Naive thymus-derived CD8-positive, alpha-beta T cell (primary cell): ENCODE measurements around the gene S100A4. TPM values are rescaled to one million over a fixed set of nuclear protein-coding genes. Genes with fewer than 3 reads are reported as not detected.
"Not testable (repeated sequence)": the region's sequence is repeated elsewhere in the genome, so short reads cannot be mapped to it uniquely, and the experiment has no call there.

Experiments
- ATAC-seq, 2 donors: fragments of 150-1000 bp; cut with Tn5 transposase in 1 of 2; sonication (Bioruptor Pico), chemical (Tn5 transposase) in 1 of 2; 1 replicate in 1 of 2; 2 replicates in 1 of 2; pipeline ENCODE4 v1.10.0; 2021; ENCODE audit warnings: mild to moderate bottlenecking in 2 of 2, moderate library complexity in 2 of 2
- POLR2A ChIA-PET: fragments of 350-600 bp; sonication (Branson Sonifier 250); formaldehyde crosslinking; loops from one replicate; lab custom pipeline; 2021; ENCODE audit warnings: antibody characterized with exemption; lab: Charles Lee
- DNase-seq, 10 donors: peaks; one replicate each; pipeline versions ENCODE4 v3.0.0 to v3.0.0-alpha.2; 2020 to 2022
- H3K27ac Mint-ChIP-seq, 10 donors: one replicate each; pipeline ENCODE4 v1.8.0; 2020 to 2022; ENCODE audit warnings: mild to moderate bottlenecking in 10 of 10, mixed read lengths in 10 of 10, moderate library complexity in 4 of 10, inconsistent platforms in 1 of 10
- H3K27me3 Mint-ChIP-seq, 5 donors: one replicate each; pipeline ENCODE4 v1.8.0; 2021 to 2022; ENCODE audit warnings: mixed read lengths in 5 of 5
- H3K36me3 Mint-ChIP-seq, 3 donors: one replicate each; pipeline ENCODE4 v1.8.0; 2020 to 2022; ENCODE audit warnings: mixed read lengths in 3 of 3, mild to moderate bottlenecking in 2 of 3, inconsistent platforms in 1 of 3
- H3K4me1 Mint-ChIP-seq, 4 donors: one replicate each; pipeline ENCODE4 v1.8.0; 2021 to 2022; ENCODE audit warnings: mixed read lengths in 4 of 4
- H3K4me3 Mint-ChIP-seq, 10 donors: one replicate each; pipeline ENCODE4 v1.8.0; 2020 to 2022; ENCODE audit warnings: mild to moderate bottlenecking in 10 of 10, mixed read lengths in 10 of 10, moderate library complexity in 6 of 10, inconsistent platforms in 1 of 10
- H3K9me3 Mint-ChIP-seq, 9 donors: one replicate each; pipeline ENCODE4 v1.8.0; 2020 to 2022; ENCODE audit warnings: mixed read lengths in 9 of 9, mild to moderate bottlenecking in 3 of 9, inconsistent platforms in 1 of 9, moderate library complexity in 1 of 9
- polyA plus RNA-seq, 3 donors: library from polyadenylated mRNA; unstranded; fragments of 300-500 nt; fragmentation: Illumina TruSeq; gene quantifications; one replicate each; pipeline ENCODE4 v1.2.3, GENCODE V29; 2021
- total RNA-seq, 8 experiments: library from RNA in 2 of 8; stranded (reverse) in 2 of 8; gene quantifications; one replicate each; pipeline ENCODE4 v1.2.3 and lab custom pipeline; 2021 to 2026

S100A4 gene
- total and polyA plus RNA-seq, 5 experiments from 2014 or later, result 115 to 1,131 (median 421) TPM

DNA sequence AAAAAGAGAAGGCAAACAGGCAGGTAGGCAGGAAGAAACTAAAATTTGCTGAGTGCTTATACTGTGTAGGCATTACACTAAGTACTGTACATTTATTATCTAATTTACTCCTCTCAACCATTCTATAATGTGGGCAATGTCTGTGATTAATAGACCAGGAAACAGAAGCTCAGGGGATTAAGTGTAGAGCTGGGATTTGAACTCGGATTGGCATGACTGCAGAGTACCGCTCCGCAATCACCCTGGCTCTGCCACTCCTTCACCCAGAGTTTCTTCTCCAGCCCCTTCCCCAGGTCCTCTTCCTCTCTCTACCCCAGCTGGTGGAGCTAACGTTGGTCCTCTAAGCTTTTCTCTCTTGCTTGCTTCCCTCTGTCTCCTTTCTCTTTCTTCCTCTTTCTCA, 31.5 kb upstream of the S100A4 start:
- no peak overlapping the region for H3K27ac Mint-ChIP-seq
- peaks cover 7 to 33% (median 12%) of the 10 kb centered on the region in 5 donors for H3K27me3 Mint-ChIP-seq

DNA sequence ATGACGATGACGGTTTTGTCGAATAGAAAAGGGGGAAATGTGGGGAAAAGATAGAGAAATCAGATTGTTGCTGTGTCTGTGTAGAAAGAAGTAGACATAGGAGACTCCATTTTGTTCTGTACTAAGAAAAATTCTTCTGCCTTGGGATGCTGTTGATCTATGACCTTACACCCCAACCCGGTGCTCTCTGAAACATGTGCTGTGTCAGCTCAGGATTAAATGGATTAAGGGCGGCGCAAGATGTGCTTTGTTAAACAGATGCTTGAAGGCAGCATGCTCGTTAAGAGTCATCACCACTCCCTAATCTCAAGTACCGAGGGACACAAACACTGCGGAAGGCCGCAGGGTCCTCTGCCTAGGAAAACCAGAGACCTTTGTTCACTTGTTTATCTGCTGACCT, 29.9 kb upstream of the S100A4 start:
- H3K9me3 Mint-ChIP-seq, H3K36me3 Mint-ChIP-seq, ATAC-seq, H3K4me1 Mint-ChIP-seq, H3K4me3 Mint-ChIP-seq, DNase-seq: not testable (repeated sequence)
- H3K27ac Mint-ChIP-seq, result peak overlapping the region in 1 of 10 donors; percentile 44
- H3K27me3 Mint-ChIP-seq, result peaks cover 7 to 33% (median 15%) of the 10 kb centered on the region in 5 donors
- POLR2A ChIA-PET, result interaction anchor here (0.6 kb wide), 1 partner anchor 13 kb away, joined by 3 read pairs; no protein-coding TSS in a partner anchor

More for the DNA sequence above, 31.5 kb upstream of the S100A4 start:
- Mint-ChIP-seq H3K4me1 (peaks cover 0 to 8% (median 2%) of the 10 kb centered on the region in 4 donors), H3K9me3 (no peaks in the 10 kb centered on the region), H3K4me3 (no peak overlapping the region), H3K36me3 (no peaks in the 10 kb centered on the region)
- POLR2A ChIA-PET, result no interaction called here
- DNase-seq, result no peak
- no peak for ATAC-seq

DNA sequence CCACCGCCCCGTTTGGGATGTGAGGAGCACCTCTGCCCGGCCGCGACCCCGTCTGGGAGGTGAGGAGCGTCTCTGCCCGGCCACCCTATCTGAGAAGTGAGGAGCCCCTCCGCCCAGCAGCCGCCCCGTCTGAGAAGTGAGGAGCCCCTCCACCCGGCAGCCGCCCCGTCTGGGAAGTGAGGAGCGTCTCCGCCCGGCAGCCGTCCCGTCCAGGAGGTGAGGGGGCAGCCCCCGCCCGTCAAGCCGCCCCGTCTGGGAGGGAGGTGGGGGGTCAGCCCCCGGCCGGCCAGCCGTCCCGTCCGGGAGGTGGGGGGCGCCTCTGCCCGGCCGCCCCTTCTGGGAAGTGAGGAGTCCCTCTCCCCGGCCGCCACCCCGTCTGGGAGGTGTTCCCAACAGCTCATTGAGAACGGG, 29.5 kb upstream of the S100A4 start:
- ATAC-seq, H3K9me3 Mint-ChIP-seq, H3K4me1 Mint-ChIP-seq, POLR2A ChIA-PET, DNase-seq, H3K36me3 Mint-ChIP-seq, H3K4me3 Mint-ChIP-seq: not testable (repeated sequence)
- Mint-ChIP-seq H3K27ac (peak overlapping the region in 1 of 10 donors; percentile 44), H3K27me3 (peaks cover 7 to 33% (median 15%) of the 10 kb centered on the region in 5 donors)

DNA sequence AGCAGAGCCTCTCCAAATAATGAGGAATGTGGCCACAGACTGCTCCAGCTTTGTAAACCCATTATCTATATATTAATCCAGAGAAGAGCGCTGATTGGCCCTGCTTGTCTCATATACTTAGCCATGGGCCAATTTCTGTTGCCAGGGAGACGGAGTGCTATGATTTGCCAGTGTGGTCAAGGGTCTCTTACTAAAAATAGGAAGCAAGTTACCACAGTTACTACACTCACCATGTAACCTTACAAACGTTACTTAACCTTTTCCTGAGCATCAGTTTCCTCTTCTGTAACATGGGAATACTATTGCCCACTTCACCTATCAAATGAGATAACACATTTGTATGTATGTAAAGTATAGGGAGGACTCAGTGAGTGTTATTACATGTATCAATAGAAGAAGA, 27.7 kb upstream of the S100A4 start:
- ATAC-seq (no peak), DNase-seq (no peak)
- Mint-ChIP-seq H3K27me3 (peaks cover 7 to 25% (median 11%) of the 10 kb centered on the region in 5 donors), H3K27ac (no peak overlapping the region), H3K9me3 (no peaks in the 10 kb centered on the region), H3K4me3 (no peak overlapping the region), H3K36me3 (no peaks in the 10 kb centered on the region), H3K4me1 (peaks cover 6 to 13% (median 7%) of the 10 kb centered on the region in 4 donors)
- POLR2A ChIA-PET, result interaction anchor here (5.8 kb wide), 1 partner anchor 37 kb away, joined by 44 read pairs; the partner anchor contains the start of gene S100A6

DNA sequence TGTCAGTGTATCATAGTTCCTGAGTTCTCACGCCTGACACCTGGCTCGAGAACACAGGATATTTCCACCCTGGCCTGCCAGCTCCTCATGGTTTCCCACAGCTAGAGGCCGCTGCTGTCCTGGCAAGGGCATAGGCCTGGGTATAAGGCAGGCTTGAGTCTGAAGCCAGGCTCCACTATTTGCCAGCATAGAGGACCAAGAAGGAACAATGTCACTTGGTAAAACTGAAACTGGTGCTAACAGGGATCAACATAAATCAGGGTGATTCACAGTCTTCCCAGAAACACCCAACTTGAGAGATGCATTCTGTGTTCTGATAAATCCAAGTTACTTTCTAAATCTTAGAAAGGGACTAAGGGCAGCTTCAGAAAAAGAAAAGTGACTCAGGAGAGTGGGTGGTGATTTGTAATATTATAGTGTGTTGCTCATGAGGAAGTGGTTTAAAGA, 27.0 kb upstream of the S100A4 start:
- Mint-ChIP-seq H3K27me3 (peaks cover 2 to 18% (median 4%) of the 10 kb centered on the region in 5 donors), H3K9me3 (no peaks in the 10 kb centered on the region), H3K4me3 (no peak overlapping the region), H3K36me3 (no peaks in the 10 kb centered on the region), H3K4me1 (peaks cover 10 to 20% (median 13%) of the 10 kb centered on the region in 4 donors), H3K27ac (peak overlapping the region in 2 of 10 donors; percentile 9 to 10)
- DNase-seq (peak in 9 of 10 donors; percentile 25 to 77 (median 39)), ATAC-seq (peak; percentile 82 to 87)
- POLR2A ChIA-PET, result interaction anchor here (1.8 to 5.8 kb wide), 2 partner anchors 36 to 40 kb away, joined by 8 to 44 read pairs; partner anchors contain the start of gene S100A6

DNA sequence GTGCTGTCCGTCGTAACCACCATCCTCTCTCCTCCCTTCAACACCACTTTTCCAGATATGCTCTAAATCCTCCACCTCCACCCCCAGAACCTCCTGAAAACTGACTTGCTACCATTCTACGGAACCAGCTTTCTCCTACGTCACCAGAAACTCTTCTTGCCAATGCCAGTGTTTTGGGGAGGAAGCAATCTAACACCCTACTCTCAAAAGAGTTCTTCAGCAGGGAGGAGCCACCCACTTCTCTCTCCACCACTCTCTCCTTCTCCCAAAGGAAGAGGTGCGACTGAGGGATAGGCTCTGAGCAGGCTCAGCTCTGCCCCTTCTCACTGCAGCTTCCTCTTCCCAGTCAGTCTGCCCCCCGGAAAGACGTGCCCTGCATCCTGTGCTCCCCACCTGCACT, 26.1 kb upstream of the S100A4 start:
- ATAC-seq (no peak), DNase-seq (no peak)
- Mint-ChIP-seq H3K36me3 (no peaks in the 10 kb centered on the region), H3K4me3 (no peak overlapping the region), H3K9me3 (no peaks in the 10 kb centered on the region), H3K4me1 (peaks cover 11 to 27% (median 19%) of the 10 kb centered on the region in 4 donors), H3K27me3 (peaks cover 0 to 12% (median 4%) of the 10 kb centered on the region in 5 donors), H3K27ac (peak overlapping the region in 2 of 10 donors; percentile 25 to 29)
- POLR2A ChIA-PET, result interaction anchor here (1.8 to 5.8 kb wide), 2 partner anchors 36 to 39 kb away, joined by 8 to 44 read pairs; partner anchors contain the start of gene S100A6

DNA sequence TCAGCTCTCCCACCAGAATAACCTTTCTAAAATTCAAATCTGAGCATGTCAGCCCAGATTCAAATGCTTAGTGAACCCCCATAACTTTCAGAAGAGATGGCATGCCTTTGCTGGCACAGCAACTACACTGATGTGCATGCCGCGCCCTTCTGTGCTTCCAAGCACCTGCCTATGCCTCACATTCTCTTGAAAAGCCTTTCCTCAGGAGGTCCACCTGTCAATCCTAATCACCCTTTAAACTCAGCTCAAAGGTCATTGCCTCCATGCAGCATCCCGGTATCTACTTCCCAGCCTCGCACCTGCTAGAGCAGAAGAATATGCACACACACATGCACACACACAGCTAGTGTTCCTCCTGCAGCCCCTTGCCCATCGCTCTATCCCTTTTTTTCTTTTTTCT, 25.3 kb upstream of the S100A4 start:
- Mint-ChIP-seq H3K27ac (peak overlapping the region in 1 of 10 donors; percentile 20), H3K4me1 (peaks cover 14 to 34% (median 27%) of the 10 kb centered on the region in 4 donors), H3K4me3 (no peak overlapping the region), H3K36me3 (no peaks in the 10 kb centered on the region), H3K27me3 (peaks cover 0 to 12% (median 3%) of the 10 kb centered on the region in 5 donors), H3K9me3 (no peaks in the 10 kb centered on the region)
- ATAC-seq (no peak), DNase-seq (no peak)
- POLR2A ChIA-PET, result interaction anchor here (1.0 to 5.8 kb wide), 2 partner anchors 11 to 35 kb away, joined by 4 to 44 read pairs; partner anchors contain the start of gene S100A6

DNA sequence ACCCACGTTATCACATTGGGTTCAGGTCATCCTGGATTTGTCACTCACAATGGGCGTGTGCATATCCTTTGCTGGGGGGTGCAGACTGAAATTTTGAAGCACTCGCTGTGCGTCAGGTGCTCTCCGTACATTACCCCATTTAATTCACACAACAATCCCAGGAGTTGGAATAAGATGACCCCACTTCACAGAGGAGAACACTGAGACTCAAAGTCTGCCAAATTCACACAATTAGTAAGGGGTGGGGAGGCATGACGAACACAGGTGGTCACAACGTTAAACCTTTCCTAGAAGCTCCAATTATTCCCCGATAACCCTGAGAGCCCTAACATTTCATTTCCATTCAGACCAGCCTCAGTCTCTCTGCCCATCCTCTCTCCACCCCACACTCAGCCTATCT, 23.9 kb upstream of the S100A4 start:
- no peak for ATAC-seq

DNA sequence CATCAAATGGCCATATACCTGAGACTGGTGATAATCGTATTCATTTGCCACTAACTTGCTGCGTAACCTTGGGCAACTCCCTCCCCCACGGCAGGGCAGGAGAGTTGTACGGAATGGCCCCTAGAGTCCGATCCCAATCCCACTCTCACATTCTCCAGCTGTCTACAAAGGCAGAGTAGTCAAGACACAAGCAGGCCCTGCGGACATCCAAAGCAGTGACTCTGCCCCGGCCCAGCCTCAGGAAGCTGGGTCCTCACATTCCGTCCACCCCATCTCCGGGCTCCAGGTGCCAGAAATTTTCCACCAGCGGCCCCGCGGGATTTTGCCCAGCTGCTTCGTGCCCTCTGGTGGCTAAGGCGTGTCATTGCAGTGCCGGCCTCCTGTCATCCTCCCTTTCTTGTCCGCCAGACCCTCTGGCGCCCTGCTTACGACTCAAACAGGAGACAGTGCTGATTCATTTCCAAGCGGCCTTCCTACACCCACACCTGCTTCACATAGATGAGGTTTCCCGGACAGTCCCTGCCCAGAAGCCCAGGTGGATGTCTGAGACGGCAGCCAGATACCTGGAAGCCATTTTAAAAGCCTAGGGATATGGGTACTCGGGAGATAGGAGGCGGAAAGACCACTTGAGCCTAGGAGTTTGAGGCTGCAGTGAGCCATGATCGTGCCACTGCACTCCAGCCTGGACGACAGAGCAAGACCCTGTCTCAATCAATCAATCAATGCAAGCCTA, 22.9 kb upstream of the S100A4 start:
- no peaks in the 10 kb centered on the region for H3K9me3 Mint-ChIP-seq
- POLR2A ChIA-PET, result interaction anchor here (1.1 to 5.8 kb wide), 6 partner anchors 22 to 58 kb away, joined by 3 to 44 read pairs (median 10); partner anchors contain the start of genes S100A4 and S100A6
- DNase-seq (peak; percentile 63 to 87 (median 75)), ATAC-seq (peak; percentile 62 to 64)
- peaks cover 16 to 41% (median 30%) of the 10 kb centered on the region in 4 donors for H3K4me1 Mint-ChIP-seq
- H3K4me3 Mint-ChIP-seq, result peak overlapping the region; percentile 39 to 76 (median 66)
- peak overlapping the region in 9 of 10 donors; percentile 7 to 91 (median 77) for H3K27ac Mint-ChIP-seq
- H3K27me3 Mint-ChIP-seq, result peaks cover 0 to 12% (median 3%) of the 10 kb centered on the region in 5 donors
- H3K36me3 Mint-ChIP-seq, result no peaks in the 10 kb centered on the region

More for the DNA sequence above, 23.9 kb upstream of the S100A4 start:
- Mint-ChIP-seq H3K27ac (no peak overlapping the region), H3K9me3 (no peaks in the 10 kb centered on the region), H3K4me3 (peak overlapping the region in 2 of 10 donors; percentile 12 to 50), H3K36me3 (no peaks in the 10 kb centered on the region), H3K4me1 (peaks cover 16 to 41% (median 30%) of the 10 kb centered on the region in 4 donors), H3K27me3 (peaks cover 0 to 12% (median 3%) of the 10 kb centered on the region in 5 donors)
- POLR2A ChIA-PET, result interaction anchor here (1.4 to 5.8 kb wide), 5 partner anchors 25 to 67 kb away, joined by 5 to 44 read pairs (median 13); partner anchors contain the start of genes S100A4 and S100A6
- no peak for DNase-seq

DNA sequence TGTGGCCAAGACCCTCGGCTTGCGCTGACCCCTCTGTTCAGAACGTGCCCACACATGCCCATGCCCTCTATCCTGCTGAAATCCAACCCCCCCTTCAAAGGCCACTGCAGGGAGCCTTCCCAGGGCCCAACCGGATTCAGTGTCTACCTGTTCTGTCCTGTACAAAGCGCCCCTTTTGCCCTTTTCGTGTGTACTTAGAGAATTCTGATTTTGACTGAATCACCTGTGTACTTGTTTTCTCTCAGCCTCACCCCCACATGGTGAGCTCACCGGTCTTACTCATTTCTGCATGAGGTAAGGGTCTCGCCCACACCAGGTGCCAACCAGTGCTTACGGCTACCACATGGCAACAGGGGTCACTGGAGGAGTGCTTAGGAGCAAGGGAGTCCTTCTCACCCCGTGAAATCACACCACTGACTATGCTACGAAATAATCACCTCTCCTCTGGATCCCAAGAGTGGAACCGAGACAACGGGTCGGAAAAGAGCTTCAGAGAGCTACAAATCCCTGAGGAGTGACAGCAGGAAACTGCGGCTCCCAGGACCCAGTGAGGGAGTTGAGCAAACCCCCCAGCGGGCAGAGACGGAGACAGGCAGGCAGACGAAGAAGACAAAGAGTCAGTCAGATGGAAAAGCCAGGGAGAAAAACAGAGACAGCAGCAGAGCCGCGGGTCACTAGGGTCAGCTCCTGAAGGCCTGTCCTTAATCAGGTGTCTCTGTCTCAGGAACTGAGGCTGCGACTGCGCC, 22.2 kb upstream of the S100A4 start:
- H3K27me3 Mint-ChIP-seq, result peaks cover 0 to 12% (median 3%) of the 10 kb centered on the region in 5 donors
- peak overlapping the region in 5 of 10 donors; percentile 7 to 77 (median 60) for H3K27ac Mint-ChIP-seq
- H3K36me3 Mint-ChIP-seq, result no peaks in the 10 kb centered on the region
- H3K4me1 Mint-ChIP-seq, result peaks cover 16 to 37% (median 30%) of the 10 kb centered on the region in 4 donors
- POLR2A ChIA-PET, result interaction anchor here (1.1 to 5.8 kb wide), 6 partner anchors 21 to 57 kb away, joined by 3 to 44 read pairs (median 10); partner anchors contain the start of genes S100A4 and S100A6
- no peaks in the 10 kb centered on the region for H3K9me3 Mint-ChIP-seq
- DNase-seq (no peak), ATAC-seq (no peak)
- peak overlapping the region in 3 of 10 donors; percentile 14 to 48 (median 30) for H3K4me3 Mint-ChIP-seq

DNA sequence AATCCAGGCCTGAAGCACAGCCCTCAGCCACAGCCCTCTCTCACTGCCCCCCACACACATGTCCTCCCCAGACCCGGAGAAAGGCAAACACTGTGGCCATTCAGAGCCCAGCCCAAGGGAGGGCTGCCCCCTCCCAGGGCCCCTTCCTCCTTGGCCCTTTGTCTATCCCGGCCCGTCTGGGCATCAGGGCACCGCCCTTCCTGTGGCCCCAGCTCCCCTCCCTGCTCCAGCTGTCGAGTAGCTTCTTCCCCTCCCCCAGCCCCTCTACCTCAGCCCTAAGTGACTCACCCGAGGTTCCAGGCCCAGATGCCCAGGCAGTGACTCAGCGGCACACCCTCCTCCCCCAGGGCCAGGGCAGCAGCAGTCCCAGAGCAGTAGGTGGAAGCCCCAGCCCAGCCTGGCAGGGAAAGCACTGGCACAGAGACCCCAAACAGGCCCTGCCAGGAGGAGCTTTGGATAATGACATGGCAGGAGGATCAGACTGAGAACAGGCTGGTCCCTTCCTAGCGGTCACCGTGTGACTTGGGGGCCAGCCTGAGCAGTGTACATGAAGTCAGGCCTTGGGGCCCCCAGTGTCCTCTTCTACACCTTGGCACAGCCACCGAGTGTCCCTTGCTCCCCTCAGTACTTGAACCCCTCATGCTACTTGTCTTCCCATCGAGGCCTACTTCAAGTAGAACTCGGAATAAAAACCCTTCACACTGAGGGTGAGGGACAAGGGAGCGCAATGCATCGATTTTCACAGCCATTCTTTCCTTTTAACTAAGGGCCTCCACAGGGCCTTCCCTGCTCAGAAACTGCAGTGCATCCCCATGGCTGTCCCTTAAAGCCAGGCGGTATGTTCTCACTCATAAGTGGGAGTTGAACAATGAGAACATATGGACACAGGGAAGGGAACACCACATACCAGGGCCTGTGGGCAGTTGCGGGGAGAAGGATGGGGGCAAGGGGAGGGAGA, 21.1 kb upstream of the S100A4 start:
- ATAC-seq, result peak; percentile 62 to 85
- no peaks in the 10 kb centered on the region for H3K9me3 Mint-ChIP-seq

More for the DNA sequence above, 21.1 kb upstream of the S100A4 start:
- Mint-ChIP-seq H3K36me3 (no peaks in the 10 kb centered on the region), H3K4me3 (peak overlapping the region in 6 of 10 donors; percentile 9 to 71 (median 52)), H3K4me1 (peaks cover 16 to 33% (median 30%) of the 10 kb centered on the region in 4 donors), H3K27me3 (peaks cover 0 to 9% (median 2%) of the 10 kb centered on the region in 5 donors), H3K27ac (peak overlapping the region in 8 of 10 donors; percentile 40 to 96 (median 68))
- DNase-seq, result peak in 4 of 10 donors; percentile 21 to 81 (median 52)
- POLR2A ChIA-PET, result interaction anchor here (0.6 to 4.1 kb wide), 8 partner anchors 21 to 67 kb away, joined by 3 to 25 read pairs (median 6); partner anchors contain the start of genes CHTOP, S100A4, S100A5 and S100A6
